Esophagus muscularis mucosa (tissue), 3 donors: ENCODE data around the gene ST8SIA4.

Experiments
- EP300 ChIP-seq: sonication (generic); formaldehyde crosslinking; IDR thresholded peaks from one replicate; pipeline ENCODE4 v1.6.1; 2017; ENCODE audit warnings: antibody characterized with exemption
- TF ChIP-seq, protein P1 (sequence below), 3 experiments: fragments of 200-600 bp in 2 of 3; fragments of 450-650 bp in 1 of 3; sonication (generic) in 2 of 3; IDR thresholded peaks; one replicate each; pipeline ENCODE4 v1.5.1; 2017 to 2019; ENCODE audit warnings: antibody characterized with exemption in 3 of 3, mild to moderate bottlenecking in 2 of 3, moderate library complexity in 1 of 3

DNA sequence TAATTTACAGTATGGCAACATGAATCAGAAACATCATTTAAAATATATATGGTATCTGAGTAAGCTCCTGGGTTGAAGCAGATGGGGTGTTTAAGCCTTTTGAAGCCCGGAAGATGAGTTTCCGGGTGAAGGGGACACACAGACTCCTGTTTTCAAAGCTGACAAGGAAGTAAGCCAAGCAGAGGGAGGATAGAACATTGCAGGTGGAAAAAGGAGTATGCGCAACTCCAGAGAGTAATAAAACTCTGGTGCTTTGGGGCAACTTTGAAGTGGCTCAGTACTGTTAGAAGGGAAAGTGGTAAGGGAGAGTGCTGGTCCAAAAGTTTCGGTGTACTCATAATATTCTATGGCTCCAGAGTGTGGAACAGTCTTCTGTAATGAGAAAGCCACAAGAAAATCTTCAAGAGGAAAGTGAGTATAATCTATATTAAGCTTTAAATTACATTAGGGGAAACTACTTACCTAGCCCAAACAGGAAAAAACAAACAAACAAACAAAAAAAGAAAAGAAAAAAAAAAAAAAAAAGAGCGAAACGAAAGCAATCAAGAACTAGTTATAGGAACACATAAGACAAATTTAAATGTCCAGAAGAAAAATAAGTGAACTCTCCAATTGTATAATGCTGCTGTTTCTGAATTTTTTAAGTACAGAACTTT is 2.3 kb upstream of the ST8SIA4 start:
- TF ChIP-seq, protein P1, sequence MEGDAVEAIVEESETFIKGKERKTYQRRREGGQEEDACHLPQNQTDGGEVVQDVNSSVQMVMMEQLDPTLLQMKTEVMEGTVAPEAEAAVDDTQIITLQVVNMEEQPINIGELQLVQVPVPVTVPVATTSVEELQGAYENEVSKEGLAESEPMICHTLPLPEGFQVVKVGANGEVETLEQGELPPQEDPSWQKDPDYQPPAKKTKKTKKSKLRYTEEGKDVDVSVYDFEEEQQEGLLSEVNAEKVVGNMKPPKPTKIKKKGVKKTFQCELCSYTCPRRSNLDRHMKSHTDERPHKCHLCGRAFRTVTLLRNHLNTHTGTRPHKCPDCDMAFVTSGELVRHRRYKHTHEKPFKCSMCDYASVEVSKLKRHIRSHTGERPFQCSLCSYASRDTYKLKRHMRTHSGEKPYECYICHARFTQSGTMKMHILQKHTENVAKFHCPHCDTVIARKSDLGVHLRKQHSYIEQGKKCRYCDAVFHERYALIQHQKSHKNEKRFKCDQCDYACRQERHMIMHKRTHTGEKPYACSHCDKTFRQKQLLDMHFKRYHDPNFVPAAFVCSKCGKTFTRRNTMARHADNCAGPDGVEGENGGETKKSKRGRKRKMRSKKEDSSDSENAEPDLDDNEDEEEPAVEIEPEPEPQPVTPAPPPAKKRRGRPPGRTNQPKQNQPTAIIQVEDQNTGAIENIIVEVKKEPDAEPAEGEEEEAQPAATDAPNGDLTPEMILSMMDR (IDR thresholded peaks at IDR 0.05): no peak
- no peak for TF ChIP-seq EP300
